Erythroblast (primary cell): Measurements from ENCODE around the gene SYT14.

Source experiments
- GATA1 ChIP-seq: IDR thresholded peaks from 2 replicates; pipeline ENCODE4 v1.6.1; 2011; ENCODE audit warnings: low read depth, mild to moderate bottlenecking, control low read depth, low read length, moderate library complexity
- POLR2A ChIP-seq: IDR thresholded peaks from 2 replicates; pipeline ENCODE4 v1.6.1; 2011; ENCODE audit warnings: mild to moderate bottlenecking, low read length

DNA sequence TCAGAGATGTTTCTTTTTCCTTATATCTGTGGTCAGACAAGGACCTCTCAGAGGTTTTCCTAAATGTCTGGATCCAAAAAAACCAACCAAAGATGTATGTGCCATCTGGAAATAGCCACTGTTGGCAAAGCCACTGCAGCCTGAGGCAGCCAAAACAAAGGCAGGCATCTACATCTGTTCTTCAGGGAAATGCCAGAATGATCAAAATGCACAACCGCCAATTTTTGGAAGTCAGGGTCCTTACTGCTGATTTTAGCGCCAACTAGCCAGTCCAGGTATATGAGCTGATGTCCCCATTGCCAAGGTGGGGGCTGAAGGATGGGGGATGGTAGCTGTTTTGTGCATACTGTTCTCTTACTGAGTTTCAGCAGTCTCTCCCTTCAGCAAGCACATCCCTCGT lies 45.9 kb downstream of the SYT14 start:
- no peak for TF ChIP-seq POLR2A
- no peak for TF ChIP-seq GATA1
